ENCODE results near the gene KSR2.

The KSR2 gene

DNA sequence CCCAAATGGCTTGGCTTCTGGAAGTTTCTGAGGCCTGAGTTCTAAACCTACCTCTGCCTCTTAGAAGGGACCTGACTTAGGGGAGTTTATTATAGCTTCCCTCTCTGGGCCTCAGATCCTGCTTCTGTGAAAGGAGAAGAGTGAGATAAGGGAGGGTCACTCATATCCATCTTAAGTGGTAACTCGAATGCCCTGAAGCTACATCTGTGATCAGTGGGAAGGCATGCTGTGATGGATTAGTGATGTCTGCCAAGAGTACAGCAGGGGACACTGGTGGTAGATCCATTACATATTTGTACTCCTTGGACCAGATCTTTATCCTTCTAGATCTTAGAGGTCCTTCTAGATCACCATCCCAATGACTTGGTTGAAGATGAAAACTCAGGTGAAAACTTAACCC lies 509.6 kb downstream of the KSR2 start:
- no peaks in the 10 kb centered on the region for H3K4me1 ChIP-seq (ENCODE audit: control insufficient read depth, insufficient read depth, low read length)
- no peaks in the 10 kb centered on the region for H3K9me3 ChIP-seq (ENCODE audit: control insufficient read depth, insufficient read depth, low read length)
- no peaks in the 10 kb centered on the region for H3K27me3 ChIP-seq (ENCODE audit: control insufficient read depth, insufficient read depth, low read length)
- no peak overlapping the region for H3K4me3 ChIP-seq (ENCODE audit: low read depth, low read length)
- no peaks in the 10 kb centered on the region for H3K36me3 ChIP-seq (ENCODE audit: control insufficient read depth, insufficient read depth, low read length)
- H3K27ac ChIP-seq (ENCODE audit: low read depth, low read length), result no peak overlapping the region
- no peak overlapping the region for H3K9ac ChIP-seq (ENCODE audit: low read depth, low read length)

GRCh38 chr12:117457189-117457588 lies 511.6 kb downstream of the KSR2 start:
- Histone ChIP-seq H3K27me3 (ENCODE audit: control insufficient read depth, insufficient read depth, low read length) (no peaks in the 10 kb centered on the region), H3K4me1 (ENCODE audit: control insufficient read depth, insufficient read depth, low read length) (no peaks in the 10 kb centered on the region), H3K9me3 (ENCODE audit: control insufficient read depth, insufficient read depth, low read length) (no peaks in the 10 kb centered on the region), H3K36me3 (ENCODE audit: control insufficient read depth, insufficient read depth, low read length) (no peaks in the 10 kb centered on the region), H3K4me3 (ENCODE audit: low read depth, low read length) (no peak overlapping the region), H3K27ac (ENCODE audit: low read depth, low read length) (no peak overlapping the region), H3K9ac (ENCODE audit: low read depth, low read length) (no peak overlapping the region)

DNA sequence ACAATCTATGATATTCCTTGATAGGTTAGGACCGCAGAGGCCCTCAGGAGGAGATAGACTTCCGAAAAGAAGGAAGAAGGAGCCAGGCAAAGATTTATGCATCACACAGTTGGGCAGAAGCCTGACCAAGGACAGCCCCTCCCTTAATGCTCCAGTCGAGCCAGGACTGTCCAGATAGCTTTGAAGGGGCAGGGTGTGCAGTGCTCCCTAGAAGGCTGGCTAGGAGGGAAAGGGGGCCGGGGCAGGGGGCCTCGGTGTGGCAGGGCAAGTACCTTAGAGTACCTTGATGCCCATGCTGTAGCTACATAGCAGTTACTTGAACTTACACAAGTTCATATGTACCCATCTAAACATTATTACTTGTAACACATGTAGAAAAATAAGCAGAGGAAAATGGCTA lies 512.7 kb downstream of the KSR2 start:
- no peaks in the 10 kb centered on the region for H3K27me3 ChIP-seq (ENCODE audit: control insufficient read depth, insufficient read depth, low read length)
- no peaks in the 10 kb centered on the region for H3K9me3 ChIP-seq (ENCODE audit: control insufficient read depth, insufficient read depth, low read length)
- H3K9ac ChIP-seq (ENCODE audit: low read depth, low read length), result no peak overlapping the region
- H3K27ac ChIP-seq (ENCODE audit: low read depth, low read length), result no peak overlapping the region
- no peaks in the 10 kb centered on the region for H3K4me1 ChIP-seq (ENCODE audit: control insufficient read depth, insufficient read depth, low read length)
- H3K36me3 ChIP-seq (ENCODE audit: control insufficient read depth, insufficient read depth, low read length), result no peaks in the 10 kb centered on the region
- no peak overlapping the region for H3K4me3 ChIP-seq (ENCODE audit: low read depth, low read length)

- no peaks in the 10 kb centered on the region for H3K36me3 ChIP-seq (ENCODE audit: control insufficient read depth, insufficient read depth, low read length)
- no peak overlapping the region for H3K27ac ChIP-seq (ENCODE audit: low read depth, low read length)
- H3K9ac ChIP-seq (ENCODE audit: low read depth, low read length), result no peak overlapping the region
- H3K4me1 ChIP-seq (ENCODE audit: control insufficient read depth, insufficient read depth, low read length), result no peaks in the 10 kb centered on the region
- H3K9me3 ChIP-seq (ENCODE audit: control insufficient read depth, insufficient read depth, low read length), result no peaks in the 10 kb centered on the region
- H3K27me3 ChIP-seq (ENCODE audit: control insufficient read depth, insufficient read depth, low read length), result no peaks in the 10 kb centered on the region
- no peak overlapping the region for H3K4me3 ChIP-seq (ENCODE audit: low read depth, low read length)
Measured at GRCh38 chr12:117453961-117454360, 514.8 kb downstream of the KSR2 start.

DNA sequence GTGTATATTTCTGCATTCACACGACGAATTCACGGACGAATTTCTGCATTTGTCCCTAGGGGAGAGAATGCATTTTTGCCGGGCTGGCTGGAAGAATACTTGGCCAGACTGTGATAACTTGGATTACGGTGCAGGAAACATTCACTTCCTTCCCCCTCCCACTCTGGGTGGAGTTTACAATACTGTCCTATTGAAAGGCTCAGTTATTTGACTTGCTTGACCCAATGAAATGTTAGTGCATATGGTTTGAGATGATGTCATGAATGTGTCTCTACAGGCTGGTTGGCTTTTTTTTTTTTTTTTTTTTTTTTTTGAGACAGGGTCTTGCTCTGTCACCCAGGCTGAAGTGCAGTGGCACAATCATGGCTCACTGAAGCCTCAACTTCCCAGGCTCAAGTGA lies 516.7 kb downstream of the KSR2 start:
- no peak overlapping the region for H3K4me3 ChIP-seq (ENCODE audit: low read depth, low read length)
- H3K36me3 ChIP-seq (ENCODE audit: control insufficient read depth, insufficient read depth, low read length), result no peaks in the 10 kb centered on the region
- no peaks in the 10 kb centered on the region for H3K9me3 ChIP-seq (ENCODE audit: control insufficient read depth, insufficient read depth, low read length)

DNA sequence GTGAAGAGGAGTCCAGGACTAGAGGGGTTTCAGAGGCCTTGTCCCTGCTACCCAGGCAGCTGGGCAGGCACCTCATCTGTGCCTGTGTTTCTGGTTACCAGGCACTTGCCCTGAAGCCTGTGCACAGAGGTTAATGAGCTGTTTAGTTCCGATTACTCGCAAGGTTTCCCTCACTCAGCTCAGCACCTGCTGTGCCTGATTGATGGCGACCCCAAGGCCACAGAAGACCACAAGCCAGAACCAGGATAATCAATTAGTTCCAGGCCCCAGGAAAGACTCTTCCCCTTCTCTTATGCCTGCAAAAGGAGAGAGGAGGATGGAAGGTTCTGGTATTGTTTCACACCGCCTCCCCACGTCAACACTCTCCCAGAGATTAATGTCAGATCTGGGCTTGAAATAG lies 518.6 kb downstream of the KSR2 start:
- H3K4me1 ChIP-seq (ENCODE audit: control insufficient read depth, insufficient read depth, low read length), result no peaks in the 10 kb centered on the region
- H3K27me3 ChIP-seq (ENCODE audit: control insufficient read depth, insufficient read depth, low read length), result no peaks in the 10 kb centered on the region
- H3K4me3 ChIP-seq (ENCODE audit: low read depth, low read length), result no peak overlapping the region
- no peak overlapping the region for H3K27ac ChIP-seq (ENCODE audit: low read depth, low read length)
- H3K9me3 ChIP-seq (ENCODE audit: control insufficient read depth, insufficient read depth, low read length), result no peaks in the 10 kb centered on the region
- H3K36me3 ChIP-seq (ENCODE audit: control insufficient read depth, insufficient read depth, low read length), result no peaks in the 10 kb centered on the region
- H3K9ac ChIP-seq (ENCODE audit: low read depth, low read length), result no peak overlapping the region

More for the DNA sequence above, 516.7 kb downstream of the KSR2 start:
- no peaks in the 10 kb centered on the region for H3K27me3 ChIP-seq (ENCODE audit: control insufficient read depth, insufficient read depth, low read length)
- H3K9ac ChIP-seq (ENCODE audit: low read depth, low read length), result no peak overlapping the region
- no peak overlapping the region for H3K27ac ChIP-seq (ENCODE audit: low read depth, low read length)
- no peaks in the 10 kb centered on the region for H3K4me1 ChIP-seq (ENCODE audit: control insufficient read depth, insufficient read depth, low read length)

DNA sequence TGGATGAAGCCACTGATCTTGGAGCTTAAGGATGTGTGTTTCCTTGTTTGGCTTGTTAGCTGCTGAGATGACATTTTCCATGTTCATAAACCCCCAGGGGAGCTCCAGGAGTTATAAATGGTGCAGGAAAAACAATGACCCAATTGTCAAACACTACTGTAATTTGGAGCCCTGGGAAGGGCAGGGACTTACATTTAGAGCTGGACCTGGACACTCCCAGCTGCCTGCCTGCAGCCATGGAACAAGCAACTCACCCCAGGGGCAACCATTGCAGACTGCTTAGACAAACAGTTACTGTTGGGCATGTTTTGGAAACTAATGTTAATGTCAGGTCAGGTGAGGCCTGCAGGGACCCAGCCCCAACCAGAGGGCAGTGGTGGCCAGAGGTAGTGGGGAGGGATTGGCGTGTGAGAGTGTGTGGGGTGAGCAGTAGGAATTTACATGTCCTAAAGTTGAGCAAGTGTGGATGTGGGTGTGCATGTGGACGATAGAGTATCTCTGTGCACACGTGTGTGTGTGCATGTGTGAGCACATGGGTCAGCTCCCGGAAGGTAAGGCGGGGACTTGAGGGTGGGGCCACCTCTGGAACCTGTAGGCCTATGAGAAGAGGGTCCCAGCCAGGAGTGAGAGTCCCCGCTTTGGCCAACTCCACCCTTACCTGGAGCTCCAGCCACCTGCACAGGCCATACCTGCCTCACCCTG lies 521.0 kb downstream of the KSR2 start:
- H3K27me3 ChIP-seq (ENCODE audit: control insufficient read depth, insufficient read depth, low read length), result no peaks in the 10 kb centered on the region
- H3K36me3 ChIP-seq (ENCODE audit: control insufficient read depth, insufficient read depth, low read length), result no peaks in the 10 kb centered on the region
- H3K9ac ChIP-seq (ENCODE audit: low read depth, low read length), result no peak overlapping the region
- H3K4me1 ChIP-seq (ENCODE audit: control insufficient read depth, insufficient read depth, low read length), result no peaks in the 10 kb centered on the region
- no peak overlapping the region for H3K4me3 ChIP-seq (ENCODE audit: low read depth, low read length)
- no peak overlapping the region for H3K27ac ChIP-seq (ENCODE audit: low read depth, low read length)
- no peaks in the 10 kb centered on the region for H3K9me3 ChIP-seq (ENCODE audit: control insufficient read depth, insufficient read depth, low read length)

DNA sequence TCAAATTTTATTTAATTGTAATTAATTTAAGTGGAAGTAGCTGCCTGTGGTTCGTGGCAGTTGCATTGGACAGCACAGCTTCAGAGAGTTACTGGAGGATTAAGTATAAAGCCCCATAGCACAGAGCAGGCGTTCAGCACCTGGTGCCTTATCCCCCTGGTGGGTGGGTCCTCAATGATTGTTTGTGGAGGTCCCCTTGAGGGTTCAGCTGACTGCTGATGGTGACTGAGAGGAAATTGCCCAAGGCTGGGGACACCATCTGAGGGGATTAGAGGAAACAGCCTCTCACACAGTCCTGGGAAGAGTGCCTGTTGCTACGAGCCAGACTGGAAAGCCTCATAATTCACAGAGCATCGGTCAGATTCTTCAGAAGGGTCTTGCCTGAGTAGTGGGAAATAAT lies 524.0 kb downstream of the KSR2 start:
- Histone ChIP-seq H3K27ac (ENCODE audit: low read depth, low read length) (no peak overlapping the region), H3K9me3 (ENCODE audit: control insufficient read depth, insufficient read depth, low read length) (no peaks in the 10 kb centered on the region), H3K27me3 (ENCODE audit: control insufficient read depth, insufficient read depth, low read length) (no peaks in the 10 kb centered on the region), H3K36me3 (ENCODE audit: control insufficient read depth, insufficient read depth, low read length) (no peaks in the 10 kb centered on the region), H3K4me3 (ENCODE audit: low read depth, low read length) (no peak overlapping the region), H3K4me1 (ENCODE audit: control insufficient read depth, insufficient read depth, low read length) (no peaks in the 10 kb centered on the region), H3K9ac (ENCODE audit: low read depth, low read length) (no peak overlapping the region)

- H3K9ac ChIP-seq (ENCODE audit: low read depth, low read length), result no peak overlapping the region
- no peak overlapping the region for H3K4me3 ChIP-seq (ENCODE audit: low read depth, low read length)
- H3K27me3 ChIP-seq (ENCODE audit: control insufficient read depth, insufficient read depth, low read length), result no peaks in the 10 kb centered on the region
- H3K36me3 ChIP-seq (ENCODE audit: control insufficient read depth, insufficient read depth, low read length), result no peaks in the 10 kb centered on the region
- H3K27ac ChIP-seq (ENCODE audit: low read depth, low read length), result no peak overlapping the region
- no peaks in the 10 kb centered on the region for H3K9me3 ChIP-seq (ENCODE audit: control insufficient read depth, insufficient read depth, low read length)
- 0 out of 2 replicates have a peak, but pooled peaks cover 7% of the 10 kb centered on the region for H3K4me1 ChIP-seq (ENCODE audit: control insufficient read depth, insufficient read depth, low read length)
Measured at GRCh38 chr12:117441751-117442150, 527.0 kb downstream of the KSR2 start.

DNA sequence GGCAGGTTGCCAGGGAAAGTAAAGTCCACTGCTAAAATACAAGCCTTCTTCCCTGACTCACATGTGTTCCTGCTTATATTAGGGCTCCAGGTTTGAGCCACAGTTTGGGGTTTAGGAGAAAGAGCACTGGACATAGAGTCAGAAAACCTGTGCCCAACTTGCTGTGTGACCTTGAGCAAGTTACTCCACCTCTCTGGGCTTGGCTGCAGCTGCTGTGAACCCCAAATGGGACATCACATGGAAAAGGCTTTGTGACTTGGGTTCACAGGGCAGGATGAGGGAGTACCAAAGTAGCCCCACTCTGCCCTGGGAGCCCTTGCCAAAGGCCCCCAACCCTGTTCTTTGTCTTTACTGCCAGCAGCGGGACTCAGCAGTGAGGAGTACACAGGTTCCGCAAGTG lies 528.4 kb downstream of the KSR2 start:
- H3K9ac ChIP-seq (ENCODE audit: low read depth, low read length), result no peak overlapping the region
- no peaks in the 10 kb centered on the region for H3K27me3 ChIP-seq (ENCODE audit: control insufficient read depth, insufficient read depth, low read length)
- H3K4me3 ChIP-seq (ENCODE audit: low read depth, low read length), result no peak overlapping the region
- no peaks in the 10 kb centered on the region for H3K36me3 ChIP-seq (ENCODE audit: control insufficient read depth, insufficient read depth, low read length)
- H3K27ac ChIP-seq (ENCODE audit: low read depth, low read length), result no peak overlapping the region
- no peaks in the 10 kb centered on the region for H3K9me3 ChIP-seq (ENCODE audit: control insufficient read depth, insufficient read depth, low read length)
- 0 out of 2 replicates have a peak, but pooled peaks cover 7% of the 10 kb centered on the region for H3K4me1 ChIP-seq (ENCODE audit: control insufficient read depth, insufficient read depth, low read length)

GRCh38 chr12:117439531-117440001 lies 529.2 kb downstream of the KSR2 start:
- Histone ChIP-seq H3K4me1 (ENCODE audit: control insufficient read depth, insufficient read depth, low read length) (0 out of 2 replicates have a peak, but pooled peaks cover 7% of the 10 kb centered on the region), H3K4me3 (ENCODE audit: low read depth, low read length) (no peak overlapping the region), H3K27me3 (ENCODE audit: control insufficient read depth, insufficient read depth, low read length) (no peaks in the 10 kb centered on the region), H3K27ac (ENCODE audit: low read depth, low read length) (no peak overlapping the region), H3K9ac (ENCODE audit: low read depth, low read length) (no peak overlapping the region), H3K36me3 (ENCODE audit: control insufficient read depth, insufficient read depth, low read length) (no peaks in the 10 kb centered on the region), H3K9me3 (ENCODE audit: control insufficient read depth, insufficient read depth, low read length) (no peaks in the 10 kb centered on the region)

Measured in HUES48 (cell line).